Activated CD4-positive, CD25-positive, alpha-beta regulatory T cell treated with anti-CD3 and anti-CD28 coated beads, Interleukin-2, amount 50 U/mL, for 72 hours (primary cell): ENCODE data around the gene SCAMP3.

ENCODE experiments used
- DNase-seq: peaks from one replicate; pipeline ENCODE4 v3.0.0; 2021

The SCAMP3 gene

DNA sequence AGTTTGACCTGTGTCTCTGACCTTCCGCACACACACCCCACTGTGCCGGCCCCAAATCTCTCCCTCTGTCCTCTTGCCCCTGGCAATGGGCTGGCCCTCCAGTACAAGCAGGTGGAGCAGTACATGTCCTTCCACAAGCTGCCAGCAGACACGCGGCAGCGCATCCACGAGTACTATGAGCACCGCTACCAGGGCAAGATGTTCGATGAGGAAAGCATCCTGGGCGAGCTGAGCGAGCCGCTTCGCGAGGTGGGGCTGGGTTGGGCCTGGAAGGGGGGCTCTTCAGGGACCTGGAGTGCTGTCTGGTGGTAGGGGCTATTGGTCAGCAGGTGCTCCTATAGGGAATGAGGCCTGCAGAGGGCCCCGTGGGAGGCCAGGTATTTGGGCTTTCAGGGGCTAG is 22.9 kb upstream of the SCAMP3 start:
- DNase-seq = no peak

DNA sequence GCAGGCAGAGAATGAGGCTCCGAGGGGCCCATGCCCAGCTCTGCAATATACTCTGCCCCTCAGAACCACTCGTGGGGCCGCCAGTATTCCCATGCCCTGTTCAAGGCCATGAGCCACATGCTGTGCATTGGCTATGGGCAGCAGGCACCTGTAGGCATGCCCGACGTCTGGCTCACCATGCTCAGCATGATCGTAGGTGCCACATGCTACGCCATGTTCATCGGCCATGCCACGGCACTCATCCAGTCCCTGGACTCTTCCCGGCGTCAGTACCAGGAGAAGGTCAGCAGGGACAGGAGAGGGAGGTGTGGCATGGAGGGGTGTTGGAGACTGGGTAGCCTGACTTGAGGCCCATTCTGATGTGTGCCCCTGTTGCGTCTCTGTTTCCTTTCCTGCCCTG is 22.3 kb upstream of the SCAMP3 start:
- DNase-seq = no peak

DNA sequence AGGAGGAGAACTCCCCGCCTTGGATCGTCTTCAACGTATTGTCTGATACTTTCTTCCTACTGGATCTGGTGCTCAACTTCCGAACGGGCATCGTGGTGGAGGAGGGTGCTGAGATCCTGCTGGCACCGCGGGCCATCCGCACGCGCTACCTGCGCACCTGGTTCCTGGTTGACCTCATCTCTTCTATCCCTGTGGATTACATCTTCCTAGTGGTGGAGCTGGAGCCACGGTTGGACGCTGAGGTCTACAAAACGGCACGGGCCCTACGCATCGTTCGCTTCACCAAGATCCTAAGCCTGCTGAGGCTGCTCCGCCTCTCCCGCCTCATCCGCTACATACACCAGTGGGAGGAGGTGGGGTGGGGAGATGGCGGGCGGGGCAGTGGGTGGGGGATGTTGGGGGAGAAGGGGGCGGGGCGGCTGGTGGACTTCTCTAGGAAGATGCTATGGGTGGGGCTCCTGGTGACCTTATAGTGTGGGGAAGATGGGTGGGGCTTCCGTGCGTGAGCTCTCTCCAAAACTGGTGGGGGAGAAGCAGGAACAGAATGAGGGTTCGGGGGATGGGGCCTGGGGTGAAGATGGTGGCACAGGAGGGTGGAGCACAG is 20.4 kb upstream of the SCAMP3 start:
- DNase-seq = no peak

DNA sequence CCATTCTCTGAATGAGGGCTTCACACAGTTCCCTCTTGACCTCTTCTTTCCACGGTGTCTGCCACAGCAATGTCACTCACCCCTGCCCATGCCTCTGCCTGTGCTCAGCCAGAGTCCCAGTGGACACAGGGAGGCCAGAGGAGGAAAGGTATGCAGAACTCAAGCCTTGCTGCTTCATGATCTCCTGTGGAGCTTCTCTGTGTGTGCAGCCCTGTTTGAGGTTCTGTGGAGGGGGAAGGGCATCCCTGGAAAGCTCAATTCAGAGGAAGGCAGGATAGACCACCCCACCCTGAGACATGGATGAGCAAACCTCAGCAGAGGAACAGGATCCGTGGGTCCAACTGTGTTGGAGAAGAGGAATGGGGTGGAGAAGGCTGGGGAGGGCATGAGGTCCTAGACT is 17.1 kb upstream of the SCAMP3 start:
- no peak for DNase-seq

DNA sequence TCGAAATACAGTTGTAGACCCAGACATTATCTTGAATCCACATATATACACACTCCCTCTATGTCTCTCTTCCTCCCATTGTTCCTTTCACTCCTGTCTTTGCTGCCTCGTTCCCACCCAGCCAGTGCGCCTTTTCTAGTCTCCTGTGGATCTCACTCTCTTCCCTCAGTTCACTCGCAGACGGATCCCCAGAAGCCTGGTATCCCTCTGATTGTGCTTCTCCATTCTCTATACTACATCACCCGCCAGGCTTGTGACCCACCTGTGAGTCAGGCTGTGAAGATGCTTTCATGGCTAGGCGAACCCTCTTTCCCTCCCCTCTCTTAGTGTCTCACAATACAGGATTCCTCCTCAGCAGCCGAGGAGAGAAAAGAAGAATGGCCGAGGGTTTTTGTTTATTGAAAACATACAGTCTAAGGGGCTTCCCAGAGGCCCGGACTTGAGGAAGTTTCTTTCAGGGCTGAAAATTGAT is 16.6 kb upstream of the SCAMP3 start:
- no peak for DNase-seq

DNA sequence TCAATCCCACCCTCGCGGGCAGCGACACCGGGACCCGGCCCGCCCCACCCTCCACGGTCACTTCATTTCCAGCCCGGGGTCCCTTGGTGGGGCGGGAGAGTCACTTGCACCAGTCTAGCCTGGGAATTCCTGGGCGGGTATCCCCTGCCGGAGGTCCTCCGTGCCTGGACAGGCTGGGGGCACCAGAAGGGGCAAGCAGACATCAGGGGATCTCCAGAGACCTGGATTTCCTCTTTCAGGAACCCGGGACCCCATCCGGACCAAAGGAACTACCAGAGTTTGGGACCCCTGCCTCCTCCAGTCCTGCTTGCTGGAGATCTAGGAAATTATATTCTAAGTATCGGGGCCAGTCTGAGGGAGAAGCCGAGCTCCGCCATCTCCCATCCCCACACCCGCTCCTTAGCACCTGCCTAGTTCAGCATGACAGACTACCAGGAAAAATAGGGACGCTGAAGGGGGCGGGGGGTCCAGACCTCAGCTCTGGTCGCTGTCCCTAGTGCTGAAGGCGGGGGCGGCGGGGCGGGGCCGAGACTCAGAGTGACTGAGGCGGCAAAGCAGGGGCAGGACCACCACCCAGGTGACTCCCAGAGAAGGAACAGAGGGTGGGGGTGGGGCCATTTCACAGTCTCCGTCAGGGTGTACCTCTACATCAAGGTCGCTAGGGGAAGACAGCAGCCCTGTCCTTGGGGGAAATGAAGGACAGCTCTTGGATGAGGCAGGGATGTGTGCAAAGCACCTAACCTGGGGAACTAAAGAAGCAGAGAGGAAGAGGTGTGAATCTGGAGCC is 15.9 kb upstream of the SCAMP3 start:
- DNase-seq = peak; percentile 69

DNA sequence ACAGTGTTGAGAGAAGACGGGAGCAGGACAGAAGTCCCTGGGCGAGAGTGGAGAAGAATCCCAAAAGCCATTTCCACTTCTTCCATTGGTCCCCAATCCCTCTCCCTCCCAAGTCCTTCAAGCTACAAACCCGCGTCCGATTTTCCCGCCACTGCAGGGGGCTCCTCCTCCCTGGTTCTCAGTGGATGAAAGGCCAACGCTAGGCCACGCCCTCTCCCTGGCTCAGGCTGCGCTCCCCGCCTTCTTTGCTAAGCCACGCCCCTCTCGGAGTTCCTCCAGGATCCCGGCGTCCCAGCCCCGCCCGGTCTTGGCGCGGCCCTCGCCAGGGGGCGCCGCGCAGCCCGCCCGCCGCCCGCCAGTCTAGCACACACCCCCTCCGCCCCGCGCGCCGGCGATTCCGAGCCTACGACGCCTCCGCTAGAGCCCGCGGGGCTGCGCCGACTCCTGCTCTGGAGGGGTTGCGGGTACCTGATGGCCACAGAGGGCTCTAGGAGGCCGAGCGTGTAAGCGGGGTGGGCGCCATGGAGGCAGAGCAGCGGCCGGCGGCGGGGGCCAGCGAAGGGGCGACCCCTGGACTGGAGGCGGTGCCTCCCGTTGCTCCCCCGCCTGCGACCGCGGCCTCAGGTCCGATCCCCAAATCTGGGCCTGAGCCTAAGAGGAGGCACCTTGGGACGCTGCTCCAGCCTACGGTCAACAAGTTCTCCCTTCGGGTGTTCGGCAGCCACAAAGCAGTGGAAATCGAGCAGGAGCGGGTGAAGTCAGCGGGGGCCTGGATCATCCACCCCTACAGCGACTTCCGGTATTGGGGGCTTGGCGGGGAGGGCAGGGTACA is 15.1 kb upstream of the SCAMP3 start, which contains the start of gene HCN3:
Gene HCN3 (plus strand): TSS at position 394 of the 832 bp plus-strand sequence. CDS start 128 bp downstream, at position 522.
- peak; percentile 91 for DNase-seq

DNA sequence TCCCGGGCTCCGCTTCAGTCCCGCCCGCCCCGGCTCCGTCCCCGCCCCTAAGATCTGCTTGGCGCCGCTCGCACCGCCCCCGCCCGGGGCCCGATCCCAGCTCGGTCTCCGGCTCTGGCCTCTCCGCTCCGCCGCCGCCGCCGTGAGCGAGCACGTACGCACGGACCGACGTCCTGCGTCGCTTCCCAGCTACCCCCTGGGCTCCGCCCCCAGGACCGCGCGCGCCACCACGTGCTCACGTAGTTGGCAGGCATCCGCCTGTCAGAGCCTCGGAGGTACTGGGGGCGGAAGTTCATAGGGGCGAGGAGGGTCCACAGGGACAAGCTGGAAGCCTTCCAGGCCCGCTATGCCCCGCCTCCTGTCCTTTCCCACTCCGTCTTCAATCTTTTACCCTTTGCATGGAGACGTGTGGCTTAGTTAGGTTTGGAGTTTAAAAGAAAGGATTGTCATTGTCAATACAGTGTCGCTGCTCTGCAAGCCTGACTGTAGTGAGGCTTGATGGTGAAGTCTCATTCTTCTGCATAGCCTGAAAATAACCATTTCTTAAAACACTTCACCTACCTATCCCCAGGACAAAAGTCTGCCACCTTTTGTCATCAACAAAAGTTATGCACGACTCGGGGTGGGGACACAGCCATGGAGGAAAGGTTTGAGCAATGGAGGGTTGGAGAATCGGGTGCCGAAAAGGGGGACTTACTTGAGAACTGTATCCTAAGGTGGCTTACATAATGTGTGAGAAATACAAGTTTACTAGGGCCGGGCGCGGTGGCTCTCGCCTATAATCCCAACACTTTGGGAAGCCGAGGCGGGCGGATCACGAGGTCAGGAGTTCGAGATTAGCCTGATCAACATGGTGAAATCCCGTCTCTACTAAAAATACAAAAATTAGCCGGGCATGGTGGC is 11.4 kb upstream of the SCAMP3 start, which contains the start of gene CLK2:
Gene CLK2 (minus strand): TSS at position 162 of the 903 bp plus-strand sequence. CDS start 2,527 bp downstream, outside the sequence.
- peak; percentile 96 for DNase-seq

DNA sequence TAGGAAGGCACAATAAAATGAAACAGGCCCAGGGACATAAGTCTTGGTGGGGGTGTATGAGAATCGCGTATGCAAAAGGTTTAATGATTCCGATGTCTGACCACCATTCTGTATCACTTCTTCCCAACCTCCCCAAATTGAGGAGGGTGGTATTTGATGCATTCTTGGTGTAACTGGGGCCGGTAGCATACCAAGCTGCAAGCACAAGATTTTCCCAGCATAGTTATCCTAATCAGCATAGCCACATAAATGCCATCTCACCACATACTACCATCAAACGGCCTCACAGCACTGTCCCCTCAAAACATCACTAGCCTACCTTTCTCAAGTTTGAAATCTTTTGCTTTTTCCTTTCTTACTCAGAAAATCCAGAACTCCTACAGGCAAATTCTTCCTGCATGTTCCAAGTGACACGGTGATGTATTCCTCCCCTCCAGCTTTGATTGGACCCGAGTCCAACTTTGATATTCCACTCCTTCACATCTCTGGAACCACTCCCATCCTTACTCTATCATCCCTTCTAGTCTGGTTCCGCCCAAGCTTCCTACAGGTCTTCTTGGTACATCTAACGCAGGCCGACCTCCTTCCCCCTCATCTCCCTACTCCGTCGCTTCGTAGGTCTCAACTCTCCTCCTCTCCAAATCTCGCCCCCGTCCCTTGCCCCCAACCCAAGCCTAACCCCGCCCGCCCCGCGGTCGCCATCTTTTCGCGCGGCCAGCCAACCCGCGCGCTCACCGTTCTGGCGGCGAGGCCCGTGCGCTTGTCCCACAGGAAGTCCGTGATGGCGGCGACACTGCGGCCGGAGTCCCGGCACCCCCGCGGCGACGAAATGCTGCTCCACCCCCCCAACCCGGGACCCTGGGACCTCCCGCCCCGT is 10.5 kb upstream of the SCAMP3 start:
- DNase-seq = no peak

DNA sequence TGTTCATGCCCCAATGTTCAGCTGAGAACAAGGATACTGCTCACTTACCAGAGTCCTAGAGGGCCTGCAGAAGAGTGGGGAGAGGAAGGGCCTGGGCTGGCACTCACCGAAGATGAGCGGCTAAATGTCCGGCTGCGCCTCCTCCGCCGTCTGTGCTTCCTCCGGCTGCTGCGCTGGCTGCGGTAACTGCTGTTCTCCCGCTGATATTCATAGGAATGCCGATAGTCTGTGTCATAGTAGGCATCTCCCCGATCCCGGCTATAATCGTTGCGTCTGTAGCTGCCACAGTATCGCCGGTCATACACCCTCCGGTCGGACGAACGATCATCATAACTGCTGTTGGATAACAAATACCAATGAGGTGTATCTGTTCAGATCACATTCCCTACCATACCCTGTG is 7.2 kb upstream of the SCAMP3 start:
- no peak for DNase-seq

DNA sequence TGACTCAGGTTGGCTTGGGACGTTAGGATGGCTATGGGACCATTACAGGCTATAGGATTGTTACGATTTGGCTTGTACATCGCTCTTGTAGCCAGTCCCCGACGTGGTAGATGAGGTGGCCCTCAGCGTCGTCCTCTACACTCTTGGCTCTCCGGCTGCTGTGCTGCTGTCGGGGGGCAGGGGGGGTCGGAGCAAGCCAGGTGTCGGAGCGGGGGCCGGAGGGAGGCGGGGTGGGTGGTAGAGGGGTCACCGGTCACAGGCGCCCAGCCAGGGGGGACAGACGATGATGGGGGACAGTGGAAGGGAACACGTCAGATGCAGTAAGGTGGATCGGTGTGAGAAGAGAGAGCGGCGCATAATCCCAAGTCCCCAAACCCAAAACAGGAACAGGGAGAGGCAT is 6.5 kb upstream of the SCAMP3 start:
- no peak for DNase-seq

DNA sequence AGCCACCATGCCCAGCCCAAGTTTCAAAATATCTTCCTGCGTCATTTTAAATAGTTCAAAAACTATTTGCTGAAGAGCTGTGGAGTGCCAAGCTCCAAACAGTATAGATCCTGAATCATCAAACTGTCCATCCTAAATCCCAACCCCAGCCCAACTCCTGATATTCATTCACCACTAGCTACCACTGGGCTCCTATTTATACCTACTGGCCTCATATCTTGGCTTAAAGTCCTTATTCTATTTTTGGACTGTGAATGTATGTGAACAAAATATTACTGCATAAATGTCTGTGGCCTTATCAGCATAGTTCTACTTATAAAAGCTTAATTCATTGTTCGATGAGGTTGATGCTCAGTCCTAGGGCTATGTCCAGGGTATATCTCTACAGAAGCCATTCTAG is 5.2 kb upstream of the SCAMP3 start:
- no peak for DNase-seq

DNA sequence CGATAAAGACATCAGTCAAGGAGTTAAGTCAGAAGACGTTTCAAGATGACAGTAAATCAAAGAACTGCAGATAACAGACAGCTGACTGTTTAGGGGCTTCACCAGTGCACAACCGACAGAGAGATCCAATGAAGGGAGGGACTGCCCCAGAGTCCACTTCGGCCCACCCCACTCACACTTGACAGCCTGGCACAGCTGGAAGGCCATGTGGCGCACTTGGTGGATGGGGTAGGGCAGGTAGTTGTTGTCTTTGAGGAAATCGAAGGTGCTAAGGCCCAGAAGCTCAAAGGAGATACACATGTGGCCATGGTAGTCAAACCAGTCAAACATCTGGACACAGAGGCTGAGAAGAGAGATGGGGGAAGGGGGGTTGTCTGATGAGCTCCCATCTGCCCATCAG is 4.4 kb upstream of the SCAMP3 start:
- no peak for DNase-seq

DNA sequence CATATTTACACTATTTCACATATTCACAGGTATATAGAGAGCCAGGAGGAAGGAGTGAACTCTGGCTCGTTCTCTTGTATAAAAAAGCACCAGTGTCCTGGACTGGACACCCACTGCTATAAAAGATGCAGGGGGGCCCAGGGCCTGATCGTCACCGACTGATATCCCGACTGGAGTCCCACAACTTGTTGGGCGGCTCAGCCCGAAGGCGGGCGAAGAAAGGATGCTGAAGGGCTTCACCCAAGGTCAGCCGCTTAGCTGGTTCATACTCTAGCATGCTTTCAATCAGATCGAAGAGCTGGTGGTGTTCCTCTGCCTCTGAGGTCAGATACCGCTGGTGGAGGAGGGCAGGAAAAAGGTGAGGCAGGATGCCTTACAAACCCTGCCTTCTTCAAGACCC is 907 bp upstream of the SCAMP3 start:
- DNase-seq = no peak

DNA sequence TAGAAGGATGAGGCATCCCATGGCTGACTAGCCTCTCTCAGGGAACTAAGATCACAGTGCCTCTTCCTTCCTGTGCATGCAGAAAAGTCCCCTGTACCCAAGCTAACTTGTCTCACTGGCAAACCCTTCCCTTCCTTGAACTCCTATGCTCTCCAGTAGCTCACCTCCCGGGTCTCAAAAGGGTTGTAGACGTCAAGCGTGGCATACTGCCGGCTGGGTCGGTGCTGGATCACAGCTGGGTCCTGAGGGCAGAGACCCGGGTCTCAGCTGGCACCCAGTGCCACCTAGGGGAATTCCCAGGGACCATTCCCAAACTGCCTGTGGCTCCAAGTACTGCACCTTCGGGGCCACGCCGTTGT is 688 bp downstream of the SCAMP3 start:
- DNase-seq = no peak

DNA sequence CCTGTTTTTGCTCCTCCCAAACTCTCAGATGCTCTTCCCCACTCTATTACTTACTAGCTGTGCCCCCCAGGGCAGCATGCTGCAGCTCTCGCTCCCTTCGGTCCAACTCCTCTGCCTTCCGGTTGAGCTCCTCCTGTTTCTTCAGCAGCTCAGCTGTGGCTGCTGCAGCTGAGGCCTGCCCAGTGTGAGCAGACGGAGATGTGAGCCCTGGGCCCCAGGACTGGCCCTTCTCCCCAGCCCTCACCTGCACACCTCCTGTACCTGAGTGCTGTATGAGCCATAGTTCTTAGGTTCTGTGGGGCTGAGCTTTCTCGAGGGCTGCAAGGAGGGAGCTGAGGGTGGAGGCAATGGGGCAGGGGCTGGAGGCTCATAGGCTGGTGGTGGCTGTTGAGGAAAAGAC is 1.9 kb downstream of the SCAMP3 start:
- DNase-seq = no peak

DNA sequence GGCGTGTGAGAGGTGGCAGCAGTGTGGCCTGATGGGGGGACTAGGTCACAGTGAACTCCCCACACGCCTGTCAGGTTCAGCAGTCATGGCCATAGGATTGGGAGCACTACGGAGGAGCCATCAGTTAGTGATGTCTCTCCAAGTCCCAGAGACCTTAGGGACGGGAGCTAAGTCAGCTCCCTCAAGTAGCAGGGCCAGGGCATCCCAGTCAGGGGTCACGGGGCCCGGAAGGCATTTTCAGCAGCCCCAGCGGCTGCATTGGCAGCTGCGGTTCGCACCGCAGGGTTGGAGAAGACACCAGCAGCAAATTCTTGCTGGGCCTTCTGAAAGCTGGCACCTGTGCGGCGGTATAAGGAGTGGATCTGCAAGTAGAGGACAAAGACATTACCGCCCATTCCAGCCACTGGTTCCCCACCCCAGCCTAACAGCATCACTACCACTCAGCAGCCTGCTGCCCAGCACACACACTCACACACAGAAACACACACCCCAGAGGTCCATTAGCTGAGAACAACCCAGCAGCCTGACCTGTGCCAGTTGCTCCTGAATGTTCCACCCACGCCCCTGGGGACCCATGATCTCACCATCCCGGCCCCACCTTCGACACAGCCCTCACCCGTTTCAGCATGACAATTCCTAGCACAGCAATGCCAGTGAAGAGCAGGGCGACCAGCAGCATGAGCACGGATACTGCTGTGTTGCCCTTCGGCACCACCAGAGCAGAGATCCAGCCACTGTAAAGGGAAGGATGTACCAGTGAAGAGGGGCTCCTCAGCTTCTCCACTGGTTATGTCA is 5.9 kb downstream of the SCAMP3 start:
- no peak for DNase-seq

DNA sequence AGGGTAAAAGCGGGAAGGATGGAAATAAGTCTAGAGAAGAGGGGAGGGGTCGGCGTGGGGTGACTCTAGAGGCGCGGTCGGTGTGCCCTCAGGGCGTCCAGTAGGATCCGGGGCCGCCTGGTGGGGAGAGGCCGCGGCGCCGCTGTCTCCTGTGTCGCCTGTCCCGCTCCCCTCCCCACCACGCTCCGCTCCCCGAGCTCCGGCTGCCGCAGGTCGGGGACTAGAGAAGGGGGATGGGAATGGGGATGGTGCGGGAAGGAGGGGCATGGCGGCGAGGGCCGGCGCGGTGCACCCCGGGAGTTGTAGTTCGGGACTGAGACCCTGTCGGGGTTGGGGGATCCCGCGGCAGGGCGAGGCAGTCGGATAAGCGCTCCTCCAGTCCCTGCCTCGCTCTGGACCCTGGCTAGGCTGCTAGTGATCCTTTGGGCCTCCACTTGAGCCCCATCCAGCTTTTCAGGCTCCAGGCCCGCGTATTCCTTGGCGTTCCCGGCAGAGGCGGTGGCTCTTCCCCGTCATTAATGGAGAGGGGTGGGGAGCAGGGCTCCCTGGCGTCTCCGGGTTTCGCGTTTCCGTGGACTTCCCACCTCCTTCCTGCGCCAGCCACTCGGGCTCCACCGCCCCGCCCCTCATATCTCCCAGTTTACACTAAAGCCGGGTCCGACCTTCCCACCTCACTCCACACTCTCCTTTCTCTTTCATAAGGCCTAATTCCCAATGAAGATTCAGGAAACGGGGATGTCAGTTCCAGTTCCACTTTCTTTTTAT is 6.7 kb downstream of the SCAMP3 start, which contains the start of gene ENTREP3:
Gene ENTREP3 (minus strand): TSS at position 241 of the 765 bp plus-strand sequence. CDS start 606 bp downstream, outside the sequence.
- DNase-seq = peak; percentile 73

DNA sequence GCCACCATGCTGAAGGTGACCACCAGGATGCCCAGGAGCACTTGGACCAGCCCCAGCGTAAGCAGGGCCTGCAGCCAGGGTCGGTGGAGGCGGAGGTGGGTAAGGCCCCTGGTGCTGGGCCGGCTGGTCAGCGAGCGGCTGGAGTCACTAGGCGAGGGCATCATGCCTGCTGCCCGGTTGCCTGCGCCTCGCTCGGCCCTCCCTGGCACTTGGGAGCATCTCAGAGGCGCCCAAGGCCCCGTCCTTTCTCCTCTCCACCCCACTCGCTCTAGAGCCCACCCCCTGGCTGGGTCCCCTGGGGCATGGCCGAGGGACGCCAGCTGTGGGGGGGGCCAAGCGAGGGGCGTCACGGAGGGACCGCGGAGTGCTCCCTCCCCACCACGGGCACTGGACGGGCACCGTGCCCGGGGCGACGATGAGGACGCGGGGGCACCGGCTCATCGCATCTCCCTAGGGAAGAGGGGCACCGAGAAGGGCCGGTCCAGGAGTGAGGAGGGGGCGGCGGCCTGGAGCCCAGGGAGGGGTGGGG is 7.4 kb downstream of the SCAMP3 start:
- DNase-seq = no peak
